ENCODE data around the gene CLN3. TPM values are rescaled to one million over a fixed set of nuclear protein-coding genes. Genes with fewer than 3 reads are reported as not detected.

Gene CLN3
- total and polyA plus RNA-seq, 12 donors, result 8.4 to 78.0 (median 36.3) TPM

DNA sequence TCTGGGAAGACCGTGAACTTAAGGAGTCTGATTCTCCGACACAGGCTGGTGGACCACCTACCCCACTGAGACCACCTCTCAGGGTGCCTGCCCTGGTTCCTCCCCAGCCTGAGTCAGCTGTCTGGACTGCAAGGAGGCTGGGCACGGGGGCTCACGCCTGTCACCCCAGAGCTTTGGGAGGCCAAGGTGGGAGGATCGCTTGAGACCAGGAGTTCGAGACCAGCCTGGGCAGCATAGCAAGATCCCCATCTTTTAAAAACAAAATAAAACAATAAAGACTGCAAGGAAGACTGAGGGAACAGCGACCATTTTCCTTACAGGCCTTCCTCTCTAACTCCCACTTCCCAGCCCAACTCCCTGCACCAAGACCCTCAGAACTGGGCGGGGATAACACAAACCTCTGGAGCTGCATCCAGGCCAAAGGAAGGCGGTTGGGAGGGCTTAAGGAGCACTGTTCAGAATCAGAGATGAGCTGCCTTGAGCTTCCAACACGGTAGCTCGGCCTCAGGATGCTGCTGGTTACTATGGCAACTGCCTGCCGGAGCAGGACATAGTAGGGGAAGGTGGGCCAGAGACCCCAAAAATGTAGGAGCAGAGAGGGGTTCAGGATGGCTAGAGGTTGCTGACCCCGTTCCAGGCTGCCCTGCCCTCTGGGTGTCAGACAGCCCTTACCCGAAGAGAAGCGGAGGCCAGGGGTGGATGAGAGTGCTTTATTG, 7.0 kb upstream of the CLN3 start:
- WGBS, 4 donors, result 80 to 91% (median 89%) methylated on average over 13 to 15 of the region's 15 CpGs
- no peak overlapping the region for H3K27ac ChIP-seq
- H3K9me3 ChIP-seq (replicated peaks in 1 of 3), result no peaks in the 10 kb centered on the region
- no peak overlapping the region for H3K4me3 ChIP-seq
- no peaks in the 10 kb centered on the region for H3K36me3 ChIP-seq (replicated peaks in 1 of 2)
- H3K4me1 ChIP-seq (replicated peaks in 1 of 2), result no peaks in the 10 kb centered on the region
- DNase-seq, result no peak
- H3K27me3 ChIP-seq, result no peaks in the 10 kb centered on the region
- TF ChIP-seq POLR2A (IDR thresholded peaks at IDR 0.05), result no peak
- TF ChIP-seq, protein P1, sequence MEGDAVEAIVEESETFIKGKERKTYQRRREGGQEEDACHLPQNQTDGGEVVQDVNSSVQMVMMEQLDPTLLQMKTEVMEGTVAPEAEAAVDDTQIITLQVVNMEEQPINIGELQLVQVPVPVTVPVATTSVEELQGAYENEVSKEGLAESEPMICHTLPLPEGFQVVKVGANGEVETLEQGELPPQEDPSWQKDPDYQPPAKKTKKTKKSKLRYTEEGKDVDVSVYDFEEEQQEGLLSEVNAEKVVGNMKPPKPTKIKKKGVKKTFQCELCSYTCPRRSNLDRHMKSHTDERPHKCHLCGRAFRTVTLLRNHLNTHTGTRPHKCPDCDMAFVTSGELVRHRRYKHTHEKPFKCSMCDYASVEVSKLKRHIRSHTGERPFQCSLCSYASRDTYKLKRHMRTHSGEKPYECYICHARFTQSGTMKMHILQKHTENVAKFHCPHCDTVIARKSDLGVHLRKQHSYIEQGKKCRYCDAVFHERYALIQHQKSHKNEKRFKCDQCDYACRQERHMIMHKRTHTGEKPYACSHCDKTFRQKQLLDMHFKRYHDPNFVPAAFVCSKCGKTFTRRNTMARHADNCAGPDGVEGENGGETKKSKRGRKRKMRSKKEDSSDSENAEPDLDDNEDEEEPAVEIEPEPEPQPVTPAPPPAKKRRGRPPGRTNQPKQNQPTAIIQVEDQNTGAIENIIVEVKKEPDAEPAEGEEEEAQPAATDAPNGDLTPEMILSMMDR (IDR thresholded peaks at IDR 0.05), result no peak
- intact Hi-C loops (cut with DNase I), result loop anchor here (5.0 to 10.0 kb wide), 3 partner anchors 43 to 106 kb away; no protein-coding TSS in a partner anchor

DNA sequence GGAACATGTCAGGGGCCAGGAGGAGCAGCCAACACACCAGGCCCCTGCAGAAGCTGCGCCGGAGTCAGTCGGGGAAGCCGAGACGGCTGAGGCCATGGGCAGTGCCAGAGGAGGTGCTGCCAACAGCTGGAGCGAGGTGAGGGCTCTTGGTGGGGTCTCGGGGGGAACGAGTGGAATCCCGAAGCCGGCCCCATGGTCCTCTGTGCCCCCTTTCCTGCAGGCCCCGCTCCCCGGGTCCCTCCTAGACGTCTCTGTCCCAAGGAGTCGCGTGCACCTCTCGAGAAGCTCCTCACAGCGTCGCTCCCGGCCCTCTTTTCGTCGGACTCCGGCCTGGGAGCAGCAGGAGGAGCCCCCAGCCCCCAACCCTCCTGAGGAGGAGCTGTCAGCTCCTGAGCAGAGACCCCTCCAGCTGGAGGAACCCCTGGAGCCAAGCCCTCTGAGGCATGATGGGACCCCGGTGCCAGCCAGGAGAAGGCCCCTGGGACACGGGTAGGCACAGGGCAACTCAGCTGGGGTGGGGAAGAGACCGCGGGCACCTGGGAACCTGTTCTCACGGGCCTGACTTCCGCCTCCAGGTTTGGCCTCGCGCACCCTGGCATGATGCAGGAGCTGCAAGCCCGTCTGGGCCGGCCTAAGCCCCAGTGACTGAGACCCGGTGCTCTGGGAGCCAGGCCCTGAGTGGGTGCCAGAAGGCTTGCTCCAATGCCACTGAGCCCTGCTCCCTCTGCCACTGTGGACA, 6.2 kb upstream of the CLN3 start:
- no peak for DNase-seq
- H3K4me1 ChIP-seq (replicated peaks in 1 of 2), result no peaks in the 10 kb centered on the region
- no peaks in the 10 kb centered on the region for H3K27me3 ChIP-seq
- no peaks in the 10 kb centered on the region for H3K36me3 ChIP-seq (replicated peaks in 1 of 2)
- H3K4me3 ChIP-seq, result no peak overlapping the region
- intact Hi-C loops (cut with DNase I), result loop anchor here (5.0 to 10.0 kb wide), 3 partner anchors 44 to 107 kb away; no protein-coding TSS in a partner anchor
- no peak for TF ChIP-seq POLR2A (IDR thresholded peaks at IDR 0.05)
- TF ChIP-seq, protein P1 (IDR thresholded peaks at IDR 0.05), result no peak
- H3K27ac ChIP-seq, result no peak overlapping the region
- WGBS, 4 donors, result 76 to 86% (median 85%) methylated on average over 16 to 33 of the region's 33 CpGs
- H3K9me3 ChIP-seq (replicated peaks in 1 of 3), result no peaks in the 10 kb centered on the region

DNA sequence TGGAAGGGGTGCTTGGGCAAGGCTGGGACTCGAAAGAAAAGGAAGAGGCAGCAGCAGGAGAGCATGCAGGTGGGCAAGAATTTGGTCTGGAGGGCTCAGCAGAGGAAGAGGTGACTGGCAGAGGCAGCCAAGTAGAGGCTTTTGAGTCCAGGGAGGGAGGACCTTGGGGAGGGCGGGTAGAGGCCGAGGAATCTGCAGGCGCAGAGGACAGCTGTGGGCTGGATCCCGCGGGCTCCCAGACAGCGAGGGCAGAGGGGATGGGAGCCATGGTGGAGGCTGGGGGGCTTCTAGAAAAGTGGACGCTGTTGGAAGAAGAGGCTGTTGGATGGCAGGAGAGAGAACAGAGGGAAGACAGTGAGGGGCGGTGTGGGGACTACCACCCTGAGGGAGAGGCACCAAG, 5.5 kb upstream of the CLN3 start:
- Histone ChIP-seq H3K27ac (no peak overlapping the region), H3K36me3 (replicated peaks in 1 of 2) (no peaks in the 10 kb centered on the region), H3K27me3 (no peaks in the 10 kb centered on the region), H3K4me1 (replicated peaks in 1 of 2) (peaks cover 0 to 4% of the 10 kb centered on the region in 2 donors), H3K4me3 (no peak overlapping the region), H3K9me3 (replicated peaks in 1 of 3) (no peaks in the 10 kb centered on the region)
- intact Hi-C loops (cut with DNase I), result loop anchor here (5.0 to 10.0 kb wide), 3 partner anchors 45 to 107 kb away; no protein-coding TSS in a partner anchor
- TF ChIP-seq POLR2A (IDR thresholded peaks at IDR 0.05), result no peak
- TF ChIP-seq, protein P1 (IDR thresholded peaks at IDR 0.05), result no peak
- 80 to 89% (median 82%) methylated on average over 9 of the region's 9 CpGs for WGBS, 4 donors
- no peak for DNase-seq

DNA sequence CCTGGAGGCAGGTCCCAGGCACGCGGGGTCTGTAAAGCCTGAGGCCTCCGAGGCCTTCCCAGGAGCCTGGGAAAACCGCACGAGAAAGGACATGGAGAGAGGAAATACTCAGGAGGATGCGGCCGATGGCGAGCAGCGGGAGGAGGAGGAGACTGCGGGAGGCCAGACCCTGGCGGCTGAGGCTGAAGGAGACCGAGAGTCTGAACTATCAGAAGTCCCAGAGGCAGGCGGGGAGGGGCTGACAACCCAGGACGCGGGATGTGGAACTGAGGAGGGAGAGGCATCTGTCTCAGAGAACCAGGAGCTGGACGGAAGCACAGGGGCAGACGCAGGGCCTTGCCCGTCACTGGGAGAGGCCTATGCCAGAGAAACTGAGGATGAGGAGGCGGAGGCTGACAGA, 5.0 kb upstream of the CLN3 start:
- Histone ChIP-seq H3K4me1 (replicated peaks in 1 of 2) (peaks cover 0 to 5% of the 10 kb centered on the region in 2 donors), H3K36me3 (replicated peaks in 1 of 2) (no peaks in the 10 kb centered on the region), H3K9me3 (replicated peaks in 1 of 3) (no peaks in the 10 kb centered on the region), H3K27ac (no peak overlapping the region), H3K27me3 (no peaks in the 10 kb centered on the region), H3K4me3 (no peak overlapping the region)
- TF ChIP-seq, protein P1 (IDR thresholded peaks at IDR 0.05), result no peak
- no peak for TF ChIP-seq POLR2A (IDR thresholded peaks at IDR 0.05)
- 82 to 88% (median 84%) methylated on average over 19 of the region's 19 CpGs for WGBS, 4 donors
- intact Hi-C loops (cut with DNase I), result loop anchor here (5.0 to 10.0 kb wide), 3 partner anchors 45 to 108 kb away; no protein-coding TSS in a partner anchor
- DNase-seq, result no peak

Data from adrenal gland (tissue), 12 donors.